ENCODE results near the gene DDX10. TPM values are rescaled to one million over a fixed set of nuclear protein-coding genes. Genes with fewer than 3 reads are reported as not detected.

The DDX10 gene
- total RNA-seq, 1 experiment from 2014 or later, result 26.3 TPM

GRCh38 chr11:108938604-108939003 is 273.7 kb downstream of the DDX10 start:
- no peak for DNase-seq (ENCODE audit: low spot score)

- DNase-seq (ENCODE audit: low spot score), result no peak
These were observed 274.3 kb downstream of the DDX10 start for GRCh38 chr11:108939135-108939534.

- no peak for DNase-seq (ENCODE audit: low spot score)
These were observed 279.0 kb downstream of the DDX10 start for GRCh38 chr11:108943853-108944252.

GRCh38 chr11:108944471-108945178 is 279.8 kb downstream of the DDX10 start:
- DNase-seq (ENCODE audit: low spot score), result no peak

DNA sequence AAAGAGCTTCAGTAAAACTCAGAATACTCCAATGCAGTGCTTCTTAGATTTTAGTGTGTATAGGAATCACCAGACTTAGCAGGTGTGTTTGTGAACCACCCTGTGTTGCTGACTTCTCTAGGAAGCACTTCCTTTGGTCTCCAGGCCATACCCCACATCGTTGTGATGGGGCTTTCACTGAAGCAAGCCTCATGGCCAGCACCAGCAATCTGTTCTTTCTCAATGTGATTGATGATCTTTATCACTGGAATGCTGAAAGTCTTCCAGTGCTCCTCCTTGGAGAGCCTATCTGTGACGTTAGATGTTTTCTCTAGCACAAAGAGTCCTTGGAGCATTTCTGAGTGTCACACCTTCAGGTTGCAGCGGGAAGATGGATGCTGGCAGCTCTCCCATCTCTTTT is 280.5 kb downstream of the DDX10 start:
- DNase-seq (ENCODE audit: low spot score), result no peak

DNA sequence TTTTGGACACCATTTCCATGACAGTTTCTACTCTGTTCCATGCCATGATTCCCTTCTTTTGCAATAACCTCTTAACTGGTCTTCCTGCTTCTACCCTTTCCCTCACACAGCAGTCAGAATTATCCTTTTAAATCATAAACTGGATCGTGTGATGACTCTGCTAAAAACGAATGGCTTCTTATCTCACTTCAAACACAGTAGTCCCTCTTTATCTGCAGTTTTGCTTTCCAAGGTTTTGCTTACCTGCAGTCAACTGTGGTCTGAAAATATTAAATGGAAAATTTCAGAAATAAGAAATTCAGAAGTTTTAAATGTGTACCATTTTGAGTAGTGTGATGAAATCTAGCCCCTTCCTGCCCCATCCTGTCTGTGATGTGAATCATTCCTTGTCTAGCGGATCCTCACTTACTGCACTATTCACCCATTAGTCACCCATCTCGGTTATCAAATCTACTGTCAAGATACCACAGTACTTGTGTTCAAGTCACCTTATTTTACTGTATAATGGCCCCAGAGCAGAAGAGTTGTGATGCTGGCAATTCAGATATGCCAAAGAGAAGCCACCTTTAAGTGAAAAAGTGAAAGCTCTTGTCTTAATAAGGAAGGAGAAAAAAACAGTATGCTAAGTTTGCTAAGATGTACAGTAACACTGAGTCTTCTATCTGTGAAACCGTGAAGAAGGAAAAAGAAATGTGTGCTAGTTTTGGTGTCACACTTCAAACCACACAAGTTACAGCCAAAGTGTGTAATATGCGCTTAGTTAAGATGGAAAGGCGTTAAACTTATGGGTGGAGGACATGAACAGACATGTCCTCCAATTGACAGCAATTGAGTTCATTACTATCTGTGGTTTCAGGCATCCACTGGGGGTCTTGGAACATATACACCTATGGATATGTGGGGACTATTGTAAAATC is 283.0 kb downstream of the DDX10 start:
- no peak for DNase-seq (ENCODE audit: low spot score)

- DNase-seq (ENCODE audit: low spot score), result no peak
These were observed 293.7 kb downstream of the DDX10 start for GRCh38 chr11:108958368-108959104.

- no peak for DNase-seq (ENCODE audit: low spot score)
These were observed 294.4 kb downstream of the DDX10 start for GRCh38 chr11:108959105-108959761.

GRCh38 chr11:108959874-108960273 is 295.0 kb downstream of the DDX10 start:
- no peak for DNase-seq (ENCODE audit: low spot score)

DNA sequence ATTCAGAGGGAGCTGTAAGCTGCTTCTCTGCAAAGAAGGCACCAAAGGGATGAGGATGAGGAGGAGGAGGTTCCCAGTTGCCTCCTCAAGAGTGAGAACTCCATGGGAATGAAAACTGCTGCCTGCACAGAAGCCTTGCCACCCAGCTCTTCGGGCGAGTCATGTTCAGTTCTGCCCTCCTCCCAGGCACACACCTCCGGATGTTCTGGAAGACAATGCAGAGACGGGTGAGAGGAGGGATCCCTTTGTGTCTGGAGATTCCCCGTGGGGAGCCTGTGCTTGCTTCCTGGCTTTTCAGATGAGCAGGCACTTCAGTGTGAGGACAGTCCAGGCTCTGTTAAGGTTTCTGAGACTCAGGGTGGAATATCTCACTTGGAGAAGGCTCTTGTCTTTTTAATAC is 295.6 kb downstream of the DDX10 start:
- no peak for DNase-seq (ENCODE audit: low spot score)

DNA sequence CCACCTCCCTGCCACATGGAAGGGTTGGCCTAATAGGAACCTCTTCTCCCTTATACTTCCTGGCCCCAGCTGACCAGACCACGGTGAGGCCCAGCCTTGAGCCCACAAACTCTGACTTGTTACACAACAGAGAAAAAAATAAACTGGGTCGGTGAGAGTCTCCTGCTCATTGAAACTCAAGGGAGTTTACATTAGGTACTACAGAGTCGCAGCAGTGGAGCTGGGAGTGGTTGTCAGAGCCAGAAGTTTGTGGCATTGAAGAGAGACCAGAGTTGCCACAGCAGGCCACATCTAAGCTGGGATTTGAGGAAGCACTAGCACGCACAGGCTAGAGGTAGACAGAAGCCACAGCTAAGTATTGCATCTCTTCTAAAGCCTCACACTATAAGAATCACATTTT is 296.2 kb downstream of the DDX10 start:
- no peak for DNase-seq (ENCODE audit: low spot score)

DNA sequence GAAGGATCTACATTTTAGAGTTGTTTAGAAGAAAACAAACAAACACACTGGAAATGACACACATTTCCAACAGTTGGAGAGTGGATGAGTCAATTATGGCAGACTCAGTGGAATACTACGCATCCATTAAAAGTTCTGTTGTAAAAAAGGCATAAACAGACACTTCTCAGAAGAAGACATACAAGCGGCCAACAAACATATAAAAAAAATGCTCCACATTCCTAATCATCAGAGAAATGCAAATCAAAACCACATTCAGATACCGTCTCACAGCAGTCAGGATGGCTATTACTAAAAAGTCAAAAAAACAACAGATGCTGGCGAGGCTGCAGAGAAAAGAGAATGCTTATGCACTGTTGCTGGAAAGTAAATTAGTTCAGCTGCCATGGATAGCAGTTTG is 298.2 kb downstream of the DDX10 start:
- DNase-seq (ENCODE audit: low spot score), result no peak

GRCh38 chr11:108965306-108966001 is 300.6 kb downstream of the DDX10 start:
- peak; percentile 64 for DNase-seq (ENCODE audit: low spot score)

- DNase-seq (ENCODE audit: low spot score), result no peak
These were observed 301.3 kb downstream of the DDX10 start for GRCh38 chr11:108966206-108966605.

DNA sequence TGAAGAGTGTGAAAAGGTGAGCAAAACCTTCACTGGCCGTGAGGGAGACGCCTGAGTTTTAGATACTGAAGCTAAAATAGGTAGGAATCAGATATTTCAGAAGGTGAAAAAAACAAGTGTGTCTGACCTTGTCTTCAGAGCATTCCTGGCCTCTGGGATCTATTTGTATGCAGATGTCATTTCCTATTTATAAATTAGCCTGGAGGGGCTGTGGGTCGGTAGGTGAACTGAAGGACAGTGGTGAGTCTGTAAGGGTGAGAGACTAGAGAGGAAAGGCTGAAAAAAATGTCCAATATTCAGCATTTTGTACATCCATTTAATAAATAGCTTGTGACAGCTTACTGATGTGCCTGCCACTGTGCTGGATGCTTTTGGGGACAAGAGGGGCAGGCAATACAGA is 302.1 kb downstream of the DDX10 start:
- no peak for DNase-seq (ENCODE audit: low spot score)

DNA sequence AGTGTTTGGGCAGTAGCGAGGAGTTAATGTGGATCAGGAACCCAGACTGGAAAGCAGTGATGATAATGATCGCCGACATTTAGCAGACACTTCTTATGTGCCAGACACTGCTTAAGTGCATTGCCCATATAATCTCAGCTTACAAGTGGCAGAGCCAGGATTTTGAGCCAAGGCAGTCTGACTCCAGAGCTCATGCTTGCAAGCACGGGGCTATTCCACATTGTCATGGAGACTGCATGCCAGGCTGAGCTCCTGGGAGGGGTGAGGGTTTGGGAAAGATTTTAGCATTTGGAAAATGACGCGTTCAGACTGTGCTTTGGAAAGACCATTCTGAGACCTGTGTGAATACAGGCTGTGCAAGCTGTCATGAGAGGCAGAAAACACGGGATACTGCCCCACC is 302.7 kb downstream of the DDX10 start:
- DNase-seq (ENCODE audit: low spot score), result no peak

- no peak for DNase-seq (ENCODE audit: low spot score)
These were observed 305.5 kb downstream of the DDX10 start for GRCh38 chr11:108970221-108970991.

DNA sequence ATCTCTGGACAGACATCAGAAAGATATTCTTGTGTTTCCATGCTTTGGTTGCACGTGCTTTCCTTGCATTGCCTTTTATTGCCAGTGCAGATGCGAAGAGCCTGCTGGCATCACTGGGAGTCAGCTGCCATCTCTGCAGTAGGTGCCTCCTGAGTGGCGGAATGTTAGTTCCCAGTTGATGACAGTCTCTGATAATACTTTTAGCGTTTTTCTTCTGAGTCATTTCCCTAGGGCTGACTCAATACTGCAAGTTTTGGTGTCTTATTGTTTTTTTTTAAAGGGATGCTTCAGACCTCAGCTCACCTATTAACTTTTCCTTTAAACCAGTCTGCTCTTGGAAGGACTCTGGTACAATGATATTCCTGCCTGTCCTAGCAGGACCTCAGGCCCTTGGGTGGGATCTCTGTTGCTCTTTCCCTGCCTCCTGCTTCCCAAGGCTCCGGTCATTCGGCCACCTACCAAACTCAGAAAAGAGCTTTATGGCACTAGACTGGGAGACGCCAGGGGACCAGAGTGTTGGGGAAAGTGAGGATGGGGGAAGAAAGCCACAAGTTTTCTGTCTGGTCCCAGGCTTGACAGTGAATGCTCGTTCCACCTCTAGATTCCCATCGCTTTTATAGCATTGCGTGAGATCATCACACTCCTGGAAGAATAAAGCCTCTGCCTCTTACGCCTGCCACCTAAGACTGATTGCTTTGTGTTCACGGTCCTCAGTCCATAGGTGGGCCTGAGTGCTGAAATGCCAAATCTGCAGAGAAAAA is 308.7 kb downstream of the DDX10 start:
- DNase-seq (ENCODE audit: low spot score), result peak; percentile 59

DNA sequence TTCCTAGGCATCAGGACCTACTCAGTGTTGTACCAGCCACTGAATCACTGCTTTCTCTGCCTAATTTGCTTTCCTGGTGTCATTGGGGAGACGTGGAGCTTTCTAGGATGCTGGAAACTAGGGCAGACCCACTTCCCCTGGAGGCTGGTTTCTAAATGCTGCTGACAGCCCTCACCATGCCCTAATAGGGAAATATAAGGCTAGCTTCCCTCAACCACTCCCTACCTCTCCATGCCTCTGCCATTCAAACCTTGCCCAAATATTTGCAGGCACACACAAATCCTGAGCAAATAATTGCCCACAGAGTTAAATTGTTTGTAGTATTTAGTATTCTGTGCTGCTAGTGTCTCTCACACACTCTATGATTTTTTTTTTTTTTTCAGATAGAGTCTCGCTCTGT is 310.2 kb downstream of the DDX10 start:
- no peak for DNase-seq (ENCODE audit: low spot score)

GRCh38 chr11:108975641-108976071 is 310.8 kb downstream of the DDX10 start:
- DNase-seq (ENCODE audit: low spot score), result no peak

Measured in H4 (cell line).